Stimulated activated CD8-positive, alpha-beta memory T cell treated with anti-CD3 and anti-CD28 coated beads, Interleukin-4, amount 100 ng/mL, for 24 hours (primary cell): Measurements from ENCODE around the gene TTLL5.

Source experiments
- DNase-seq: peaks from one replicate; pipeline ENCODE4 v3.0.0-alpha.2; 2020; ENCODE audit warnings: low read depth

The TTLL5 gene

DNA sequence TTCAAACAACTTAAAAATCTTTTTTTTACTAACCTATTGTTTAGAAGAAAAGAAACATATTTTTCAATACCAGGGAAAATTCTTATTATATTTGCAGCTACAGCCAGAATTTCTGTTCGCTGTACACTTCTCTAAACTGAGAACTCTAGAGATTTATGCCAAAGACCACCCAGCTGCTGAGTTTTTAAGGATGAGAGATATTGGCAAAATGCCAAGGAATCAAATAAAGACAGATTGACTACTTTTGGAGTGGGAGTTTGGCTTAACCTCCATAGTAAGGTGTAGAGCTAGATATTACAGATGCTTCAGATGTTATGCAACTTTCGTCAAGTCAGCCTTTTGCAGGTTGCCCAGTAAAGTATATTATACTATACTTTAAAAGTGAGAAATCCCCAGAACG lies 71.8 kb downstream of the TTLL5 start:
- no peak for DNase-seq

DNA sequence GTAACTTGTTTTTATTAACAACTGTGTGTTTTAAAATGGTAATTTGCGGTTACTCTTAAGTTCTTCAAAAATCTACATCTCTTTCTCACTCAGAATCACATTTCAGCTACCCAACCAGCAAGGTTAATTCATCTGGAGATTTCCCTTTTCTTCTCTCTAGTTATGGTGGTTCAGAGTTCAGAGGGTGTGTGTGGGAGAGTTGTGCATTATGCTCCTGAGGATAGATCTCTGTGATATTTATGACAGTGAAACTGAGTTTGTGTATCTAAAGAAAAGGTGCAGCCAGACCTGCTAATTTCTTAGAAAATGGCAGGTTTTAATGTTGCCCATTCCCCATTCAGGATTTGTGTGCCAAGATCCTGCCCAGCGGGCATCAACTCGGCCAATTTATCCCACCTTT lies 73.8 kb downstream of the TTLL5 start:
- no peak for DNase-seq

DNA sequence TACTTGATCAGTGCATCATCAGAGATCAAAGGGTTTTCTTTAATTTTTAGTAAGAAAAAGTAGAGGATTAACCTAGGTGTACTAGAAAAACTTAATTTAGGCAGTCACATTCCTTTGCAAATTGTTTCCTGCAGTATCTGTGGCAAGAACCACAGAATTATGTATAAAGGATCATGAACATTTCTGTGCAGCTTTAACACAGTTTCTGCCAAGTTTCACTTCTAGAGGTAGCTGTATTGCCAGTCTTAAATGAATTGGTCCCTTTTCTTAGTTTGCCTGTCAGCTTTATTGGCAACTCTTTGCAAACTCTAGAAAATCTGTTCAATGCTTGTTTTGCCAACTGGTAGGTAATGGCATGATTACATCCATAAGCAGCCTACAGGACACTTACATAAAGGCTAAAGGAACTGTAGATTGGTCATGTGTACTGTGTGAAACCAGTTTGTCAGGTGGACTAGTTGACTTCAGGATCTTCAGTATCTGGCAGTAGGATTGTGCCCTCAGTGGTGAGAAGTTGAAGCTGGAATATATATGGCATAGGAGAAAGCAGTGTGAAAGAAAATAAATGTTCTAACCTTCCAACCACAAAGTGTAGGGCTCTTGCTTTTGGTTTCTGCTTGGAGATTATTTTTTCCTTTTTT lies 75.9 kb downstream of the TTLL5 start:
- no peak for DNase-seq

DNA sequence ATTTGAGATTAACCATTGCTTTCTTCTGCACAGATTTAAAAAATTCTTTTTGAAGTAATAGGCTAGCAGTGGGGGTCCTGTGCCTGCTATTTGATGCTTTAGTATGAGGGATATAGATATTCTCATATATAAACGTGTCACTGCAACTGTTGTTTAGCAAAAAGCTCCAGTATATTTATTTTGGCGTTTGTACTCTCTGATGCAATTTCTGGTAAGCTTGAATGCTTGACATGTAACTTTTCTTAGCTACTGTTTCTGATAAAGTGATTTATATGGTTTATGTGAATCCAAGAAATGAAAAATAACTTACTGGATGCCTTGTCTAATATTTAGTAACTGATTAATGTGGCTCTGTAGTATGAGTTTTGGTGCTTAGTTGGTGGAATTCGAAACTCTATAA lies 77.1 kb downstream of the TTLL5 start:
- no peak for DNase-seq

DNA sequence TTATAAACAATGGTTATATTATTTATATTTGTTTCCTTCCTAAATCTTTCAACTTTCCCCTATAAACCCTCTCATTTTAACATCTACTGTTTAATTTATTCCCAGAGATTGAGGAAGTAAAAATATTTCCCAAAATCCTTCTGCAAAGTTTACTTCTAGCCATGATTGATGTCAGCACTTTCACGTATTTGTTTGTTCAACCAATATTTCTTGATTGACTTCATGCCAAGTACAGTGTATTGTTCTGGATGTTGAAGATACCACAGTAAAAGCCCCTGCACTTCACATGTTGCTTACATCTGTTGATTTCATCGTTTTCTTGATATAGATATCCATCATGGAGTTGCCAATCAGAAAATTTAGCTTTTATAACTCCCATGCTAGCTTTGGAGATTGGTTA lies 81.8 kb downstream of the TTLL5 start:
- no peak for DNase-seq

DNA sequence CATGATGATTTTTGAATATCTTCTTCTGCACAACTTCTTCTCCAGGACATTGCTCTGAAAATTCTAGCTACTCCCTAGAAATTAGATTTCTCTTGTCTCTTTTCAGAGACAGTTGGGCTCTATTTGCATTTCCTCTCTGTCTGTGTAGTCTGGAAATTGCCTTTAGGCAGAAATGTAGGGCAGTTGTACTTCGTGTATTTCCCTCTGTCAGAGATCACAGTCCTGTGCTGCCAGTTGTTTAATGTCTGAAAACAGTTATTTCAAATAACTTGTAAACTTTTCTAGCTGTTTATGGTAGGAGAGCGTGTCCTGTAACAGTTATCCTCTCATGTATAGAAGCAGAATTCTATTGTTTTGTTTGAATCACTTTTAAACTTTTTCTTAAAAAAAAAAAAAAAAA lies 86.9 kb downstream of the TTLL5 start:
- no peak for DNase-seq

DNA sequence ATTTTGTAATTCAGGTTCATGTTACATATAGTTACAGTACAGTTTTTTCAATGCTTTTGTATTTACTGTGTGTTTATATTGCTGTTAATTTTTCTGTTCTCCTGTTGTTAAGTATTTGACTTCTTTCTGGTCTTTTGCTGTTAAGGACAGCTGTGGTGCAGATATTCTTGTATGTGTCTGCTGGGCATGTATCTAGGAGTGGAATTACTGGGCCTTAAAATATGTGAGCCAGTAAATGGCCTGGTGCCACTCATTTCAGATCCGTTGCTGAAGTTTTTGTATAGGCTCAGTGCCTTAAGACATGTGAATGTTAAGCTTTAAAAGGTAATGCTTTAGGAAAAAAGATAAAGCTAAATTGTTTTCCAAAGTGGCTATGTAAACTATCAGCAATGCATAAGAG lies 87.3 kb downstream of the TTLL5 start:
- no peak for DNase-seq

DNA sequence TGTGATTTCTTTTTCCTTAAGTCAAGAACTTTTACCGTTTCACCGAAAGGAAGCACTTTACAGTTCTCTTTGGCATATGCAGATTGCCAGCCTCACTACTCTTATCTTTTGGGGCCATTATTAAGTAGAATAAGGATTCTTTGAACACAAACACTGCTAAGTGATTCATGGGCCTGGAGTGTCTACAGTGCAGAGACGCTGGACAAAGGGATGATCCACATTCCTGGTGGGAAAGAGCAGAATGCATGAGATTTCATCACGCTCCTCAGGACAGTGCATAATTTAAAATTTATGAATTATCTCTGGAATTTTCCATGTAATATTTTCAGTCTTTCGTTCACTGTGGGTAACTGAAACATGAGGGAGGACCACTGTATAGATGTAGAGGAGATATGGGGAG lies 90.2 kb downstream of the TTLL5 start:
- DNase-seq: no peak

DNA sequence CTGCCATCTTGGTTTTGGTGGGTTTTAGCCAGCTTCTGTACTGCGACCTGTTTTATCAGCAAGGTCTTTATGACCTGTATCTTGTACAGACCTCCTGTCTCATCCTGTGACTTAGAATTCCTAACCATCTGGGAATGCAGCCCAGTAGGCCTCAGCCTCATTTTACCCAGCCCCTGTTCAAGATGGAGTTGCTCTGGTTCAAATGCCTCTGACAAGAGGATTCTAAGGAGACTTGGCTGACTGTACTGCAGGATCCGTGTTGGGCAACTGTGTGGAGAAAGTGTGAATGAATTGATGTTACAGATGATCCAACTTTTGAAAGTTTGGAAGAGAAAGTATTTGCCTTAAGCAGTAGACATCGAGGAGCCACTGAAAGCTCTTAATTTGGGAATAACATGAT lies 91.0 kb downstream of the TTLL5 start:
- no peak for DNase-seq

DNA sequence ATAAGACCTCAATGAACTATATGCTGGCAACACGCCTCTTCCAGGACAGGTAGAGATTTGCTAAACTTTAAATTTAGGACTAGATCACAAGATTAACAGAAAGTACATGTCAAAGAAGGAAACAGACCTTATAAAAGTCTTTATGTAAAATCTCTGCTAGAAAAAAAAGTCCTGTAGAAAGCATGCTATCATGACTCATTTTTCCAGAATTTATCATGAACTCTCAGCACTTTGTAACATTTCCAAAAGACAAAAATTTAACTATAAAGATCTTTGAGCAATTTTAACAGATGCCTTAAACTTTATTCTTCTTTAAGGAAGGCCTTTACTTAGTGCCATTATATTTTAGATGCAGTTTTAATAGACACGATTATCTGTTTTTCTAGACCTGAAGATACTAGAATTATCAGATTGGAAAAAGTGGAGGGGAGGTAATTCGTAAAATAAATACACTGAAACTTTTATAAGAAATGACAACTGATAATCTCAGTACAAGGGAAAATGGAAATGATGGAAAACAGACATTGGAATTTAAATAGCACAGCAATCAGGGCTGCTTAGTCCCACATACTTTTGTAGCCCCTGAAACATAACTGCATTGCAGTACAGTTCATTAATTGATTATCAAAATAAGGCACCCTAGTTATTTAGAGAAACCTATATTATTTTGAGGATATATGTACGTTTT lies 92.0 kb downstream of the TTLL5 start:
- DNase-seq: no peak

DNA sequence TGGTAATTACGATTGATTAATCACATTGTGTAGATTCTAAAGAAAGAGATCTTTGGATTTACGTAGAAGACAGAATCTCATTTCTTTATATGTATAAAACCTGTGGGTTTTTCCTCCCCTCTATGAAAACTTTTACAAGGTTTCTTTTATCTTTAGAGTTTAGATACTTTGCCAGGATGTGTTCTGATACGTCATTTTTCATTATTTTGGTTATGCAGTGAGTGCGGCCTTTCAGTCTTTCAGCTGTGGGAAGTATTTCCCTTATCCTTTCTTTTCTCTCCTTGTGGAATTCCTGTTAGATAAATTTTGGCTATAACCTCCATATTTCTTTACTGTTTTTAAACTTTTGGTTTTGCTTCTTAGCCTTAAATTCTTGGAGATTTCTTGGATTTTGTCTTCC lies 92.7 kb downstream of the TTLL5 start:
- DNase-seq: no peak

DNA sequence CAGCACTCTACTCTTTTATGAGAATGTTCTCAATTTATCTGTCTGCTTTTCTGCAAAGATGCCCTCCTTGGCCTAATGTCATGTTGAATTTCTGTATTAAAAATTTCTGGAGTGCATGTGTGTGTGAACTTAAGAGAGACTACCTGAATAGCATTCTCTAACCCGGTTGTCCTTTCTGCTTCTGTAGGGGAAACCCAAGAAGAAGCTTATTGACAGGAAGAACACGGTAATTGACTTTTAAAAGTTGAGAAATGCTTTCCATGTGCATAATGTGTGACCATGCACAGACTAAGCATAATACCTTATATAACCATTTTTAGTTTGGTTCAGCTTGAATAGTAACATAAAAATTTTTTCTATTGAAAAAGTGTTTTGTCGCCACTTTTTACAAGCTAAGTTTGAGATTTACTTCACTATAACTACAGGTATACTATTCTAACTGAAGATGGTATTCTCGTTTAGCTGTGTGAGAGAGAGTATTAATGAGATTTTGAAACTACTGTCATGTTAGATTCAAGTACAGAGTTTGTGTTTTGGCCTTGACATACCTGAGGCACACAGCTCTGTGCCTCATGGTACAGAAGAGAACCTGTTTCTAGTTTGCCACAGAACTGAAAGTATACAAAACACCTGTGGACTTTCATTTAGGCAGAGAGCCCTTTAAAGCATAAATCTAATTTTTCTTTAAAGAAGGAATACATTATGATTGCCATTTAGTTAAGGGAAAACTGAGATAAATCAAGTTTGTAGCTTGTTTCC lies 96.8 kb downstream of the TTLL5 start:
- no peak for DNase-seq

DNA sequence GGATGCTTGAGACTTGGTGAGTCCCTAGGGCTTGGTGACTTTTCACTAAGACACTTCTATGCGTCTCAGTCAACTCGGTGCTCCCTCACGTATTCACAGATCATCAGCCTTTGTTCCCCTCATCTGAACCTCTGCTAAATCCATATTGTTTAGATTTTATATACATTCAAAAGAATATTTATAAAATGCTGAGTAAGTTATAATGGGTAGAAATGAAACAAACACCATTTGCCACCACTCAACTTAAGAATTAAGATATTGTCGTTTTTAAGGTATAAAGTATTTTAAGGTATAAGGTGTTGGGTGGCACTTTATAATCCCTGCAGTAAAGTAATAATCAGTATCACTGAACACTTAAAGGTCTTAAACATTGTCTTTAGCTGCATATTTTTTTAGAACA lies 103.0 kb downstream of the TTLL5 start:
- no peak for DNase-seq

DNA sequence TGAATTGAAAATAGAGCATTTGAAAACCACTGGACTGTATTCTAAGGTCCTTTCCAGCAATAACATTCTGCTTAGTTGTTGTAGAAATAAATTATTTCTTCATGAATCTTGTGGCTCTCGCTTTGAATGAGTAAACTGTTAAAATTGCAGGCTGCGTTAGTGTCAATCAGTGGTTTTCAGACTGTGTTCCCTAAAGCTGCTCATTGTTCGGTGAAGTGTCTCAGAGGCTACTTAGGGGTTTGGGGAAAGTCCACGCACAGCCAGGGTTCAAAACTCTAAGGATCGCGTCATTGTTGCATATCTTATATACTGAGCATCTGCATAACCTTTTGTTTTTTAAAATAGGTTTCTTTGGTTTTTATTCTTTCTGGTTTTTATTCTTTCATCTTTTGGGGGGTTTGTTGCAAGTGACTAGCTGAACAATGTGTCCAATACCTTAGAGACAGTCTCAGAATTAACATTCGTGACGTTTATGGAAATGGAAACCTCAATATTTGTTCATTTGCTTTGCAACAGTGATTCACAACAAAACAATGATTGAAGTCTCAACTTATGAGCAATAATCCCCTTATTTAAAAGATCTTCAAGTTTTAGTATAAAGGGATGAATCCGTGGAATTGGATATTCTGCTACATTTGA lies 108.1 kb downstream of the TTLL5 start:
- no peak for DNase-seq

DNA sequence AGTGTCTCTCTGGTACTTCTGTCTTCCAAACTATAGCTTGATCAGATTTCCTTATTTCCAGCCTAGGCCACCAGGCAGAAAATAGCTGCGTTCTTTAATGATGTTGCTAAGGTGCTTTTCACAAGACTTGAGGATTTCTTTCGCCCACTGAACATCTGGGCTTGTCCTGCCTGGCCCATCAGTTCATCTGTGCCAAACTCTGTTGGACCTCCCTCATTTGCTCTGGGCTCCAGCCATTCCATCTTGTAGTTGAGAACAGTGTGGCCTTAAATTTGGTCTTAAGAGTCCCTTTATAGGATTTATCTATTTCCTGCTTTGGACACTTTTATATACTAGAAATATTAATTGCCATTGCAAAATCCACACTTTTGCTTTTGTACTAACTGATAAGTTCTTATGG lies 109.6 kb downstream of the TTLL5 start:
- no peak for DNase-seq

DNA sequence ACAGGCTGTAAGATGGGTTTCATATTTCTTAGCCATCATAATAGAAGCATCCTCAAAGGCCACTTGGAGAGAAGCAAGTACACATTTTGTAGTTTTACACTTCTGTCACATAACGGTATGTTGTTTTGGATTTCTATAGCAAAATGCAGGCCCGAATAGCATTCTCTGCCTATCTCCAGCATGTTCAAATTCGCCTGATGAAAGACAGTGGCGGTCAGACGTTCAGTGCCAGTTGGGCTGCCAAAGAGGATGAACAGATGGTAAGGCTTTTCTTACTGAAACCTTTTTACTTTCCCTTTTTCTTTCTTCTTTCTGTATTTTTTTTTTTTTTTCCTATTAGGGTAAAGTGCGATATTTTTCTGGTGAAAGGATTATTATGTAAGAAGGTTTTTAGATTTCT lies 110.5 kb downstream of the TTLL5 start:
- no peak for DNase-seq

DNA sequence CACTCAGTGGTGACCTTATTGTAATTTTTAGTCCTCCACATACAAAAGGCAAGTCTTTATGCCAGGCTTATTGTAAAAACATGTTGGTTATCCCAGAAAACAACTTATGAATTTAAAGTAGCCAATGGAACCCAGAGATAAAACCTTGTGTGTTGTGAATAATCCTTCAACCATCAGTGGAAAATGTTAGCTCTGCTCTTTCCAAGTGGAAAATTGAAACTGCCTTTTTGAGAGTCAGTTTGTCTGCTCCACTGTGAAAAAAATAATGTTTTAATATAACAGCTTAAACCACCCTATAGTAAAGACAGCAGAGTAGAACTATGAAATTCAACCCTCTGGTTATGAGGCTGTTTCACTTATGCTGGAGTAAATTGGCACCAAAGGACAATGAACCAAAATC lies 112.0 kb downstream of the TTLL5 start:
- DNase-seq: no peak

DNA sequence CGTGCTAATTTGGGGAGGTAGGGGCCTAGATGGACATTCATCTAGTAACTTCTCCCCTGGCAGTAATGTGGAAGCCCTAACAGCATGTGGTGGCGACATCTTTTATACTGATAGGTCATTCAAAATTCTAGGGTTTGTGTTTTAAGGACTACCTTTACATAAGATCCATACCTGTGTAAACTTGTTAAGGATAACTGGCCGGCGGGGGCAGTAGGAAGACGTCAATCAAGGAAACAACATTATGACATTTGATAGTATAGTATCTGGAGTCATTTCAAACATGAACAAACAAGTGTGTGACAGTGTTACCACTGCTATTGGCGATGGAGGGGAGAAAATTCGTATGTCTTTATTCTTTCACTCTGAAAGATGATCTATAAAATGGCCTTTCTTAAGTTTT lies 120.0 kb downstream of the TTLL5 start:
- no peak for DNase-seq

DNA sequence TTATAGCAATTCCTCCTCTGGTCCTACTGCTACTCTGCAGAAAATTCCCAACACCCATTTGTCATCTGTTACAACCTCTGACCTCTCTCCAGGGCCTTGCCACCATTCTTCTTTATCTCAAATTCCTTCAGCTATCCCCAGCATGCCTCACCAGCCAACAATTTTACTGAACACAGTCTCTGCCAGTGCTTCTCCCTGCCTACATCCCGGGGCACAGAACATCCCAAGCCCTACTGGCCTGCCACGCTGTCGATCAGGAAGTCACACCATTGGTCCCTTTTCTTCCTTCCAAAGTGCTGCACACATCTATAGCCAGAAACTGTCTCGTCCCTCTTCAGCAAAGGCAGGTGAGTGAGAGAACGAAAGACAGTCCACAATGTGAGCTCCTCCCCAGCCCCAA lies 122.1 kb downstream of the TTLL5 start:
- DNase-seq: no peak

DNA sequence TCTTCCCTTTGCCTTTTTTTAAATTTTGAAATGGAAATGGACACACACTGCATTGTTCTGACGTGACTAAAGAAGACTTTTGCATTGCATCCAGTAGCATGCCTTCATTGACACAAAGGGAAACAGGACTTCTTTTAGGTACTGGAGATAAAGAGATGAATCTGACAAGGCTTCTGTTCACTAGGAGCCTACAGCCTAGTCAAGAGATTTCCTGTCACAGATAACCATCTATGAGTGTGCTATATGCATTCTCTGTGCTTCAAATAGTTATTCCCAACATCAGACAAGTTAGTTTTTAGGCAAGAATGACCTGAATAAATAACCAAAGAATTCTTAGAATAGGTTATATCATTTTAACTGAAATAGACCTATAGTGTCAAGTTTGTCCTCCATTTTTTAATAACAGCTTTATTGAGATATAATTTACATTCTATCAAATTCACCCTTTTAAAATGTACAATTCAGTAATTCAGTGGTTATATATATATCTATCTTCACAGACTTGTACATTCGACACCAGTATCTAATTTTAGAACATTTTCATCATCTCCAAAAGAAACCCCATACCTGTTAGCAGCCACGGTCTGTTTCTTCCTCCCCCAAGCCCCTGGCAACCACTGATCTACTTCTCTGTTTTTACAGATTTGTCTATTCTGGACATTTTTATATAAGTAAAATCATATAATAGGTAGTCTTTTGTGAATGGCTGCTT lies 122.7 kb downstream of the TTLL5 start:
- no peak for DNase-seq

DNA sequence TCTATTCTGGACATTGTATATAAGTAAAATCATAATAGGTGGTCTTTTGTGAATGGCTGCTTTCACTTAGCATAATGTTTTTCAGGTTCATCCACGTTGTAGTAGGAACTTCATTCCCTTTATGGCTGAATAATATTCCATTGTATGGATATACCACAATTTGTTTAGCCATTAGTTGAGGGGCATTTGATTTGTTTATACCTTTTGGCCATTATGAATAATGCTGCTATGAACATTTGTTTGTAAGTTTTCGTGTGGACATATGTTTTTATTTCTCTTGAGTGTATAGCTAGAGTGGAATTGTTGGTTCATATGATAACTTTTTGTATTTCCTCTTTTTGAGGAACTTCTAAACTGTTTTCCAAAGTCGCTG lies 123.3 kb downstream of the TTLL5 start:
- DNase-seq: no peak

DNA sequence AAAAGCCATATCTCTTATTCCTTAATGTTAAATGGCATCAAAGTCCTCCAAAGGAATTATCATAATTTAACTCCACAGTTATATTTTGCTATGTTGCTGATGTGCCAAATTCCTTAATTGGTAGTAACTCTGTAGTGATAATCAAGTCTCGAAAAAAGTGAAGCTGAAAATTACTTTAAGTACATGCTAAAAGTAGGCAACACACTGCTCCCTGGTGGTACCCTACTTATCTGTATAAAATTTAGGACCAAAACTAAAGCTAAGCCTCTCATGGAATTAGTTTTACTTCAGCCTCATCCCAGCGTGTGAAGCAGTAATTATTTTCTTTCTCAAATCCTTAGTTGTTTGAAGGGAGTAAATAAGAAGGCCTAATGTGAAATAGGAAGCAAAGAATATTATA lies 132.8 kb downstream of the TTLL5 start:
- DNase-seq: no peak
